ENCODE data around the gene MST1R. TPM values are rescaled to one million over a fixed set of nuclear protein-coding genes. Genes with fewer than 3 reads are reported as not detected.
"Not testable (repeated sequence)": the region's sequence is repeated elsewhere in the genome, so short reads cannot be mapped to it uniquely, and the experiment has no call there.

The MST1R gene
- total RNA-seq (2.0 TPM), polyA plus RNA-seq (under 1 TPM in 2 of 4 donors, not detected in 2; 0.25 to 0.31 TPM)

DNA sequence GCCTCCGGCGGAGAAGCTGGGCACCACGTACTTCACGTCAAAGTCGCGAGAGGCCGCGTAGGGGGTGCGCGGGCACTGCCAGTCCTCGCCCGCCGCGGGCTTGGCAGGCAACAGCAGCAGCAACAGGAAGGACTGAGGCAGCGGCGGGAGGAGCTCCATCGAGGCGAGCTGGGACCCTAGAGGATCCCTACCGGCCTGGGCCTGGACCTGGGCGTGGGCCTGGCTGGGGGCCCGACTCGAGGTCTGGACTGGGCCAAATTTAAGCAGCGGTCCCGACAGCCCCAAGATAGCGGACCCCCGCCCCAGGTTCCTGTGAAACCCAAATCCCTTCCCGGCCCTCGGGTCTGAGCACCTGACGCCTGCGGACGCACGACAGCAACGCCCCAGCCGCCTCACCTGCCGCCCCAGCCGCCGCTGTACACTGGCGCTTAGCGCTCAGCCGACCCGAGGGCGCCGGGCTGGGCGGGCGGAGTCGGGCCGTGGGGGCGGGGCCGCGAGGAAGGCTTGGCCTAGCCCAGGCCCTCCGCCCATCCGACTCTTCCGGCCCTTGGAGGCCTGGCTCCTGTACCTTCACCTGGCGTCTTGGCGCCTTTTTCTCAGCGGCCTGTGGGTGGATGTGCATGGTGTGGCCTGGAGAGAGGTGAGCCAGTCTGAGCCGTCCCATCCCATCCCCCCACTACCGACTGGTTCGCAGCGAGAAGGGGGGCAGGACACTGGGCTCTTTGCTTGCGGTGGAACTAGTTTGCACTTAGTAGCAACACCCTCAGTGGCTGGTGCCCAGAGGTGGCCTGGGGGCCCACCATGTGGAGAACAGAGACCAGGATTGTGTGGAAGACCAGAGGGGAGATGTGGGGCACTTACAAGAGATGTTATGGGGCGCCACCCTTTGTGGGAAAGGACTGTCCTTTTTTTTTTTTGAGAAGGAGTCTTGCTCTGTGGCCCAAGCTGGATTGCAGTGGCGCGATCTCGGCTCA lies at the start of gene MST1R:
Gene MST1R (minus strand): TSS at position 423 of the 974 bp plus-strand sequence. CDS start 264 bp downstream, at position 159.
- H3K4me1 ChIP-seq (ENCODE audit: control insufficient read depth, insufficient read depth, low read length, poor library complexity, severe bottlenecking), result peaks cover 26% of the 10 kb centered on the region
- DNase-seq (peak; percentile 76 to 91 (median 85)), ATAC-seq (ENCODE audit: low read depth in 2 of 2) (peak; percentile 97 to 98)
- no peaks in the 10 kb centered on the region for H3K9me3 Mint-ChIP-seq
- H3K27me3 Mint-ChIP-seq, result no peaks in the 10 kb centered on the region
- peak within 1 kb of the TSS; percentile 86 to 92 (median 88) for H3K4me3 Mint-ChIP-seq
- H3K27ac ChIP-seq (ENCODE audit: insufficient read depth, low read length, poor library complexity, severe bottlenecking), result peak within 1 kb of the TSS; percentile 47
- peak within 1 kb of the TSS; percentile 44 for H3K4me3 ChIP-seq (ENCODE audit: low read depth, low read length)
- H3K36me3 Mint-ChIP-seq, result no peaks in the 10 kb centered on the region
- no peaks in the 10 kb centered on the region for H3K9me3 ChIP-seq (ENCODE audit: control insufficient read depth in 2 of 2, low read length in 2 of 2)
- no peaks in the 10 kb centered on the region for H3K36me3 ChIP-seq (ENCODE audit: control insufficient read depth, insufficient read depth, low read length)
- H3K4me1 Mint-ChIP-seq, result peaks cover 13 to 40% (median 19%) of the 10 kb centered on the region in 4 donors
- H3K27ac Mint-ChIP-seq, result peak within 1 kb of the TSS; percentile 85 to 96 (median 88)
- no peaks in the 10 kb centered on the region for H3K27me3 ChIP-seq (ENCODE audit: control insufficient read depth, insufficient read depth, low read length)

- Mint-ChIP-seq H3K4me1 (peaks cover 0 to 39% (median 22%) of the 10 kb centered on the region in 4 donors), H3K9me3 (peaks cover 0 to 1% (median 0%) of the 10 kb centered on the region in 7 donors), H3K27ac (no peak overlapping the region), H3K36me3 (peaks cover 7% of the 10 kb centered on the region), H3K4me3 (no peak overlapping the region), H3K27me3 (no peaks in the 10 kb centered on the region)
- ATAC-seq (ENCODE audit: low read depth in 2 of 2) (no peak), DNase-seq (no peak)
- Histone ChIP-seq H3K4me1 (ENCODE audit: control insufficient read depth, insufficient read depth, low read length, poor library complexity, severe bottlenecking) (peaks cover 4% of the 10 kb centered on the region), H3K27me3 (ENCODE audit: control insufficient read depth, insufficient read depth, low read length) (no peaks in the 10 kb centered on the region), H3K4me3 (ENCODE audit: low read depth, low read length) (no peak overlapping the region), H3K27ac (ENCODE audit: insufficient read depth, low read length, poor library complexity, severe bottlenecking) (no peak overlapping the region), H3K36me3 (ENCODE audit: control insufficient read depth, insufficient read depth, low read length) (no peaks in the 10 kb centered on the region), H3K9me3 (ENCODE audit: control insufficient read depth in 2 of 2, low read length in 2 of 2) (no peaks in the 10 kb centered on the region)
These were observed 49.3 kb upstream of the MST1R start for GRCh38 chr3:49952924-49953323.

DNA sequence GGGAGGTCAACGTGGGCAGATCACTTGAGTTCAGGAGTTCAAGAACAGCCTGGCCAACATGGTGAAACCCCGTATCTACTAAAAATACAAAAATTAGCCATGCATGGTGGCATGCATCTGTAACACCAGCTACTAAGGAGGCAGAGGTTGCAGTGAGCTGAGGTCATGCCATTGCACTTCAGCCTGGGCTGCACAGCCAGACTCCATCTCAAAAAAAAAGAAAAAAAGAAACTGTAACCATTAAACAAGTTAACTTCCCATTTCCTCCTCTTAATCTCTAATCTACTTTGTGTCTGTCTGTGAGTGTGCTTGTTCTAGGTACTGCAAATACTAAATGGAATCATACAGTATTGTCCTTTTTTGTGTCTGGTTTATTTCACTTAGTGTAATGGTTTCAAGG lies 39.0 kb upstream of the MST1R start:
- Mint-ChIP-seq H3K27ac (peak overlapping the region in 1 of 3 donors; percentile 47), H3K9me3 (peaks cover 0 to 4% (median 0%) of the 10 kb centered on the region in 7 donors), H3K36me3 (peaks cover 12% of the 10 kb centered on the region), H3K4me1 (peaks cover 8 to 56% (median 24%) of the 10 kb centered on the region in 4 donors), H3K27me3 (peaks cover 7% of the 10 kb centered on the region), H3K4me3 (peak overlapping the region; percentile 15 to 98 (median 53))
- Histone ChIP-seq H3K4me3 (ENCODE audit: low read depth, low read length) (peak overlapping the region; percentile 57), H3K4me1 (ENCODE audit: control insufficient read depth, insufficient read depth, low read length, poor library complexity, severe bottlenecking) (peaks cover 27% of the 10 kb centered on the region), H3K36me3 (ENCODE audit: control insufficient read depth, insufficient read depth, low read length) (peaks cover 6% of the 10 kb centered on the region), H3K27ac (ENCODE audit: insufficient read depth, low read length, poor library complexity, severe bottlenecking) (no peak overlapping the region), H3K27me3 (ENCODE audit: control insufficient read depth, insufficient read depth, low read length) (no peaks in the 10 kb centered on the region), H3K9me3 (ENCODE audit: control insufficient read depth in 2 of 2, low read length in 2 of 2) (no peaks in the 10 kb centered on the region)
- DNase-seq, result no peak
- no peak for ATAC-seq (ENCODE audit: low read depth in 2 of 2)

GRCh38 chr3:49940667-49941249 lies 37.1 kb upstream of the MST1R start:
- peaks cover 7% of the 10 kb centered on the region for H3K27me3 Mint-ChIP-seq
- H3K36me3 ChIP-seq (ENCODE audit: control insufficient read depth, insufficient read depth, low read length), result peaks cover under 1% of the 10 kb centered on the region
- H3K4me3 ChIP-seq (ENCODE audit: low read depth, low read length), result peak overlapping the region; percentile 82
- H3K36me3 Mint-ChIP-seq, result peaks cover 9% of the 10 kb centered on the region
- H3K27ac Mint-ChIP-seq, result peak overlapping the region; percentile 91 to 98 (median 97)
- peak overlapping the region; percentile 98 to 100 (median 99) for H3K4me3 Mint-ChIP-seq
- DNase-seq (no peak), ATAC-seq (ENCODE audit: low read depth in 2 of 2) (no peak)
- H3K9me3 ChIP-seq (ENCODE audit: control insufficient read depth in 2 of 2, low read length in 2 of 2), result no peaks in the 10 kb centered on the region
- no peaks in the 10 kb centered on the region for H3K27me3 ChIP-seq (ENCODE audit: control insufficient read depth, insufficient read depth, low read length)
- H3K4me1 Mint-ChIP-seq, result peaks cover 8 to 45% (median 21%) of the 10 kb centered on the region in 4 donors
- H3K27ac ChIP-seq (ENCODE audit: insufficient read depth, low read length, poor library complexity, severe bottlenecking), result peak overlapping the region; percentile 98
- H3K9me3 Mint-ChIP-seq, result peaks cover 0 to 4% (median 0%) of the 10 kb centered on the region in 7 donors
- peaks cover 27% of the 10 kb centered on the region for H3K4me1 ChIP-seq (ENCODE audit: control insufficient read depth, insufficient read depth, low read length, poor library complexity, severe bottlenecking)

DNA sequence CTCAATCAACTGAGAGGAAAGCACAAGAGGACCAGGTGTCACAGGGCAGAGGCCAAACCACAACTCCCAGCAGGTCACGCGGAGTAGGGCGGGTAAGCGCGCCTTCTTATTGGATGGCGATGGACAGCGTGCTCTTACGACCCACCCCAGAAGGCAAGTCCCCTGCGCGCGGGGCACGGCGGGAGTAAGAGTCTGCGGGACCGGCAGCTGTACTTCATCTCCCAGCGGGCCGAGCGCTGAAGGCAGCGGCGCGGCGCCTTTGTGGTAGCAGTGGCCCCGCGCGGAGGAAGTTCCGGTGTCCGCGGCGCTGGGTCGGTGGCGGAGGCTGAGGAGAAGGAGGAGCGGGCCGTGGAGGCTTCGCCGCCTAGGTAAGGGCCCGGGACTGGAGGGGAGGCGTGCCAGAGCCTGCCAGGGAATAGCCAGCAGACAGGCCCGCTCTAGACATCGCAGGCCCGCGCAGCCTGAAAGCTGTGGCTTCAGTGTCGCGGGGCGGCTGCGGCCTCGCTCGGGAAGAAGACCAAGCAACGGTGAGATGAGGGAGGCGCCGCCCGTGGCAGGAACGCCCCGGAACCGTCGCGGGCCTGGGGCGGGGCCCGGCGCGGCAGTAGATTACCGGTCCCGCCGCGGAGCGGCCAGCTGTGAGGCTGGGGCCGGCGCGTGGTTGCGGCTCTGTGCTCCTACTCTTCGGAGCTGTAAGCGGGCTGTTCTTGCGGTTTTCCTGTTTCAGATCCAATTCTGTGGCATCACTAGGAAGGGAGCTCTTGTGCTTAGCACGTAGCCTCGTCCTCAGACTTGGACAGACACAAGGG lies 36.4 kb upstream of the MST1R start, which contains the start of gene RBM6:
Gene RBM6 (plus strand): TSS at position 293 of the 809 bp plus-strand sequence. CDS start 22,492 bp downstream, outside the sequence.
- Histone ChIP-seq H3K4me1 (ENCODE audit: control insufficient read depth, insufficient read depth, low read length, poor library complexity, severe bottlenecking) (peaks cover 27% of the 10 kb centered on the region), H3K27ac (ENCODE audit: insufficient read depth, low read length, poor library complexity, severe bottlenecking) (peak within 1 kb of the TSS; percentile 98), H3K27me3 (ENCODE audit: control insufficient read depth, insufficient read depth, low read length) (no peaks in the 10 kb centered on the region), H3K36me3 (ENCODE audit: control insufficient read depth, insufficient read depth, low read length) (no peaks in the 10 kb centered on the region), H3K9me3 (ENCODE audit: control insufficient read depth in 2 of 2, low read length in 2 of 2) (no peaks in the 10 kb centered on the region), H3K4me3 (ENCODE audit: low read depth, low read length) (peak within 1 kb of the TSS; percentile 82)
- peaks cover 8 to 40% (median 21%) of the 10 kb centered on the region in 4 donors for H3K4me1 Mint-ChIP-seq
- DNase-seq (peak; percentile 91 to 99 (median 94)), ATAC-seq (ENCODE audit: low read depth in 2 of 2) (peak; percentile 98)
- peak within 1 kb of the TSS; percentile 91 to 98 (median 97) for H3K27ac Mint-ChIP-seq
- H3K36me3 Mint-ChIP-seq, result peaks cover 9% of the 10 kb centered on the region
- H3K27me3 Mint-ChIP-seq, result peaks cover 7% of the 10 kb centered on the region
- H3K9me3 Mint-ChIP-seq, result peaks cover 0 to 4% (median 0%) of the 10 kb centered on the region in 7 donors
- H3K4me3 Mint-ChIP-seq, result peak within 1 kb of the TSS; percentile 98 to 100 (median 99)

DNA sequence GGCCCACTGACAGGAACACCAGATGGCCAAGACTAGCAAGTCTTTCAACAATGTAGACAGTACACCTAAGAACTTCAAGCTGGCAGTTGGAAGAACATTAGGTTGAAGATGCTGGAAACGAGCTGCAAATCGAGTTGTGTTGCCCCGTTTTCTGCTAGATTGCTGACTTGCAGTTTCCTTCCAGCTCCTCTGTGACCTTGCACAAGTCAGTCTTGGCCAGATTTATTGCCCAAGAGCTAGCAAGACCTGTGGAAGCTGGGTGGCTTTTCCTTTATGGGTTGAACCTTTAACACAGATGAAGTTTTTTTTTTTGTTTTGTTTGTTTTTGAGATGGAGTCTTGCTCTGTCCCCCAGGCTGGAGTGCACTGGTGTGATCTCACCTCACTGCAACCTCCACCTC lies 33.4 kb upstream of the MST1R start:
- peak overlapping the region in 1 of 4 donors; percentile 52 for H3K4me3 Mint-ChIP-seq
- H3K9me3 Mint-ChIP-seq, result peaks cover 0 to 1% (median 0%) of the 10 kb centered on the region in 7 donors

DNA sequence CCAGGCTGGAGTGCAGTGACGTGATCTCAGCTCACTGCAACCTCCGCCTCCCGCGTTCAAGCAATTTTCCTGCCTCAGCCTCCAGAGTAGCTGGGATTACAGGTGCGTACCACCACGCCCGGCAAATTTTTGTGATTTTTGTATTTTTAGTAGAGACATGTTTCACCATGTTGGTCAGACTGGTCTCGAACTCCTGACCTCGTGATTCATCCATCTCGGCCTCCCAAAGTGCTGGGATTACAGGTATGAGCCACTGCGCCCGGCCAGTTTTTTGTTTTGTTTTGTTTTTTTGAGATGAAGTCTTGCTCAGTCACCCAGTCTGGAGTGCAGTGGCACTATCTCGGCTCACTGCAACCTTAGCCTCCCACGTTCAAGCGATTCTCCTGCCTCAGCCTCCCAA lies 28.6 kb upstream of the MST1R start:
- H3K36me3 Mint-ChIP-seq; H3K27me3 Mint-ChIP-seq; H3K4me3 ChIP-seq (ENCODE audit: low read depth, low read length); H3K36me3 ChIP-seq (ENCODE audit: control insufficient read depth, insufficient read depth, low read length); H3K9me3 Mint-ChIP-seq; H3K4me3 Mint-ChIP-seq; H3K27ac ChIP-seq (ENCODE audit: insufficient read depth, low read length, poor library complexity, severe bottlenecking); DNase-seq; H3K9me3 ChIP-seq (ENCODE audit: control insufficient read depth in 2 of 2, low read length in 2 of 2); H3K27me3 ChIP-seq (ENCODE audit: control insufficient read depth, insufficient read depth, low read length); H3K27ac Mint-ChIP-seq; ATAC-seq (ENCODE audit: low read depth in 2 of 2): not testable (repeated sequence)
- H3K4me1 Mint-ChIP-seq, result peaks cover 0 to 29% (median 14%) of the 10 kb centered on the region in 4 donors
- peaks cover 12% of the 10 kb centered on the region for H3K4me1 ChIP-seq (ENCODE audit: control insufficient read depth, insufficient read depth, low read length, poor library complexity, severe bottlenecking)

More for the DNA sequence above, 33.4 kb upstream of the MST1R start:
- Histone ChIP-seq H3K4me3 (ENCODE audit: low read depth, low read length) (no peak overlapping the region), H3K27me3 (ENCODE audit: control insufficient read depth, insufficient read depth, low read length) (no peaks in the 10 kb centered on the region), H3K9me3 (ENCODE audit: control insufficient read depth in 2 of 2, low read length in 2 of 2) (no peaks in the 10 kb centered on the region), H3K36me3 (ENCODE audit: control insufficient read depth, insufficient read depth, low read length) (no peaks in the 10 kb centered on the region), H3K27ac (ENCODE audit: insufficient read depth, low read length, poor library complexity, severe bottlenecking) (no peak overlapping the region), H3K4me1 (ENCODE audit: control insufficient read depth, insufficient read depth, low read length, poor library complexity, severe bottlenecking) (peaks cover 20% of the 10 kb centered on the region)
- H3K27me3 Mint-ChIP-seq, result peaks cover 7% of the 10 kb centered on the region
- H3K27ac Mint-ChIP-seq, result no peak overlapping the region
- H3K36me3 Mint-ChIP-seq, result no peaks in the 10 kb centered on the region
- ATAC-seq (ENCODE audit: low read depth in 2 of 2) (no peak), DNase-seq (no peak)
- peaks cover 0 to 25% (median 9%) of the 10 kb centered on the region in 4 donors for H3K4me1 Mint-ChIP-seq

All from CD4-positive, CD25-positive, alpha-beta regulatory T cell (primary cell).